Measurements from ENCODE around the gene MLLT10. TPM values are rescaled to one million over a fixed set of nuclear protein-coding genes. Genes with fewer than 3 reads are reported as not detected.

MLLT10 gene
- total RNA-seq, 1 experiment from 2014 or later: 45.2 TPM

DNA sequence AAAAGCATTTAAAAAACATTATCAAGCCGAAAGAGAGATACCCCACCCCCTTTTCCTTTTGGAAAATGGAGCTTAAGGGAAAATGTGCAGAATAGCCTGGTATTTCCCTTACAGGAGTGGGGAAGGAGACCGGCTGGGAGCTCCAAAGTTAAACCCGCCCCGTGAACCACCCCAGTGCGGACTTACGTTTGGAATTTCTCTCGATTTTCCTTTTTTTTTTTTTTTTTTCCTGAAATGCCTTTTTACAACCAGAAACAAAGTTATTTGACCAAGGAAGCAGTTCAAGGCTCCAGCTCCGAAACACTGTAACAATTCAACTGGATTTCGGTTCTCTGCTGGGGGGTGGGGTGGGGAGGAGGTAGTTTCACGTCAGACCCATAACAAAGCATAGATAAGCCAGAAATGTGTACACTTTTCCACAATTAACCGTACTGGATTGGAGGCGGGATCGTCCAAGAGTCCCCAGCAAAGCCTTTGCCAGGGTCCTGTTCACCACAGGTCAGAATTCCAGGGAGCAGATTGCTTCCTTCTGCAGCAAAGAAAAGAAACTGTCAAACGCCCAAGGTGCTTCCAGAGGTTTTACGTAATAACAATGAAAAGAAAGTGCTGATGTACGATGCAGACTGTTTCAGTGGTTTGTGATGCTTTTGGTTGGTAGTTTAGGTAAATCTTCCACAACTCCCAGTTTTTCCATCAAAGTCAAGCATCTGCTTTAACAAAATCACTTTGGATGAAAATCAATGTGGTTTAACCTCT lies 15.2 kb upstream of the MLLT10 start:
- ChIA-PET POLR2A (interaction anchor here (0.6 to 1.4 kb wide), 3 partner anchors 9 to 212 kb away, joined by 3 to 10 read pairs (median 9); no protein-coding TSS in a partner anchor), RAD21 (ENCODE audit: low non-redundant PET in 1 of 2, low total read pairs in 2 of 2, uncharacterized antibody in 2 of 2, unreplicated experiment in 2 of 2) (no interaction called here), CTCF (interaction anchor here (0.6 to 1.2 kb wide), 3 partner anchors 23 to 1617 kb away, joined by 3 to 6 read pairs (median 3); no protein-coding TSS in a partner anchor)
- no peak for ATAC-seq
- intact Hi-C loops (cut with micrococcal nuclease): loop anchor here (5.0 kb wide), 1 partner anchor 242 kb away; no protein-coding TSS in a partner anchor
- no peaks in the 10 kb centered on the region for H3K9me2 ChIP-seq (ENCODE audit: insufficient read depth)
- no peak for DNase-seq (ENCODE audit: low read depth, low spot score)
- H3K27me3 ChIP-seq (ENCODE audit: insufficient read depth, low read length): no peaks in the 10 kb centered on the region
- H2AFZ ChIP-seq (ENCODE audit: low read depth, low read length, poor library complexity, severe bottlenecking): peak overlapping the region; percentile 65
- H3K36me3 ChIP-seq (ENCODE audit: control insufficient read depth in 1 of 2, insufficient read depth in 2 of 2, low read length in 2 of 2): no peaks in the 10 kb centered on the region
- H3K9ac ChIP-seq (ENCODE audit: low read length): peak overlapping the region; percentile 48; the same call in 1 of the 2 replicates
- no peak overlapping the region for H3K27ac ChIP-seq (ENCODE audit: low read depth, low read length)
- H4K20me1 ChIP-seq (ENCODE audit: insufficient read depth): no peaks in the 10 kb centered on the region
- BruUV-seq (replicated peaks): no TSS peak
- TF ChIP-seq SIN3A (IDR thresholded peaks at IDR 0.05; ENCODE audit: low read depth) (0 out of 2 replicates have a peak, but pooled peaks have one; percentile 4), ZFX (IDR thresholded peaks at IDR 0.05) (no peak)
- peak overlapping the region; percentile 92 for H3K4me2 ChIP-seq (ENCODE audit: low read length)
- no peaks in the 10 kb centered on the region for H3K9me3 ChIP-seq (ENCODE audit: control insufficient read depth in 1 of 2, insufficient read depth in 1 of 2, low read depth in 1 of 2, low read length in 2 of 2)
- H3K4me1 ChIP-seq (ENCODE audit: control insufficient read depth in 1 of 2, insufficient read depth in 2 of 2, low read length in 2 of 2): peaks cover 13 to 37% of the 10 kb centered on the region in 2 experiments; a peak in 3 of 4 replicates
- H3K4me3 ChIP-seq (replicated peaks in 1 of 2; ENCODE audit: low read depth in 1 of 2, low read length in 2 of 2): peak overlapping the region; percentile 42 to 63
- H3K79me2 ChIP-seq (ENCODE audit: insufficient read depth, low read length): no peaks in the 10 kb centered on the region

DNA sequence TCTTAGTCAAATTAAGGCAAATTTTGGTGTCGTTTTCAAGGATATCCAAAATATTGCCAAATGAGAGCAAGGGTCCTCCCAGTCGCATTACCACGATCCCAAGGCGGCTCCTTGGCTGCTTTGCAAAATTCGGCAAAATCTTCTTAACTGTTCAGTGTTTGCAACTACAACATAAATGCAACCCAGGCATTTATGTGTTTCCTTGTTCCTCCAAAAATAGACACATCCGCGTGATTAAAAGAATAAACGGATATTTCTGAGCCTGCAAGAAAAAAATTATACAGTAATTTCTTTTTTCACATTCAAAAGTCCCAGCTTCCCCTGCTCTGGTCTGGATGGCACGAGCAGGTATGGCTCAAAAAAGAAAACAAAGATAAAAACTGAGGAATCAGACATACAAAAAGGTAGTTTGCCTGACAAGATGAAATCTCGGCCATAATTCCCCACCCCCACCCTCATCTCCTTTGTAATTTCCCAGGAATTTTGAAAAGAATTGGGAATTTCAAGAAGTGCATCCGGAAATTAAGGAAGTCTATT lies 14.6 kb upstream of the MLLT10 start:
- no peaks in the 10 kb centered on the region for H4K20me1 ChIP-seq (ENCODE audit: insufficient read depth)
- H3K36me3 ChIP-seq (ENCODE audit: control insufficient read depth in 1 of 2, insufficient read depth in 2 of 2, low read length in 2 of 2): no peaks in the 10 kb centered on the region
- H3K27me3 ChIP-seq (ENCODE audit: insufficient read depth, low read length): no peaks in the 10 kb centered on the region
- H3K9me2 ChIP-seq (ENCODE audit: insufficient read depth): no peaks in the 10 kb centered on the region
- peak overlapping the region; percentile 48 for H3K9ac ChIP-seq (ENCODE audit: low read length)
- H3K79me2 ChIP-seq (ENCODE audit: insufficient read depth, low read length): no peaks in the 10 kb centered on the region
- RAD21 ChIA-PET (ENCODE audit: low non-redundant PET in 1 of 2, low total read pairs in 2 of 2, uncharacterized antibody in 2 of 2, unreplicated experiment in 2 of 2): no interaction called here
- H3K9me3 ChIP-seq (ENCODE audit: control insufficient read depth in 1 of 2, insufficient read depth in 1 of 2, low read depth in 1 of 2, low read length in 2 of 2): no peaks in the 10 kb centered on the region
- POLR2A ChIA-PET: interaction anchor here (0.6 kb wide), 1 partner anchor 104 kb away, joined by 3 read pairs; no protein-coding TSS in a partner anchor
- no peak for ATAC-seq
- peak overlapping the region; percentile 42 to 63 for H3K4me3 ChIP-seq (replicated peaks in 1 of 2; ENCODE audit: low read depth in 1 of 2, low read length in 2 of 2)
- H3K4me1 ChIP-seq (ENCODE audit: control insufficient read depth in 1 of 2, insufficient read depth in 2 of 2, low read length in 2 of 2): peaks cover 13 to 37% of the 10 kb centered on the region in 2 experiments; a peak in 3 of 4 replicates
- TF ChIP-seq, protein P1, sequence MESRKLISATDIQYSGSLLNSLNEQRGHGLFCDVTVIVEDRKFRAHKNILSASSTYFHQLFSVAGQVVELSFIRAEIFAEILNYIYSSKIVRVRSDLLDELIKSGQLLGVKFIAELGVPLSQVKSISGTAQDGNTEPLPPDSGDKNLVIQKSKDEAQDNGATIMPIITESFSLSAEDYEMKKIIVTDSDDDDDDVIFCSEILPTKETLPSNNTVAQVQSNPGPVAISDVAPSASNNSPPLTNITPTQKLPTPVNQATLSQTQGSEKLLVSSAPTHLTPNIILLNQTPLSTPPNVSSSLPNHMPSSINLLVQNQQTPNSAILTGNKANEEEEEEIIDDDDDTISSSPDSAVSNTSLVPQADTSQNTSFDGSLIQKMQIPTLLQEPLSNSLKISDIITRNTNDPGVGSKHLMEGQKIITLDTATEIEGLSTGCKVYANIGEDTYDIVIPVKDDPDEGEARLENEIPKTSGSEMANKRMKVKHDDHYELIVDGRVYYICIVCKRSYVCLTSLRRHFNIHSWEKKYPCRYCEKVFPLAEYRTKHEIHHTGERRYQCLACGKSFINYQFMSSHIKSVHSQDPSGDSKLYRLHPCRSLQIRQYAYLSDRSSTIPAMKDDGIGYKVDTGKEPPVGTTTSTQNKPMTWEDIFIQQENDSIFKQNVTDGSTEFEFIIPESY (IDR thresholded peaks at IDR 0.05; ENCODE audit: extremely low read depth, insufficient replicate concordance, low read length): no peak
- no peak for DNase-seq (ENCODE audit: low read depth, low spot score)
- H3K27ac ChIP-seq (ENCODE audit: low read depth, low read length): no peak overlapping the region
- intact Hi-C loops (cut with micrococcal nuclease): loop anchor here (5.0 kb wide), 1 partner anchor 242 kb away; no protein-coding TSS in a partner anchor
- peak overlapping the region; percentile 92 for H3K4me2 ChIP-seq (ENCODE audit: low read length)
- CTCF ChIA-PET: no interaction called here
- H2AFZ ChIP-seq (ENCODE audit: low read depth, low read length, poor library complexity, severe bottlenecking): peak overlapping the region; percentile 65
- no TSS peak for BruUV-seq (replicated peaks)
